ENCODE results near the gene PSMB5. TPM values are rescaled to one million over a fixed set of nuclear protein-coding genes. Genes with fewer than 3 reads are reported as not detected.

The PSMB5 gene
- total and polyA plus RNA-seq, 2 of the 13 experiments (the other 11 are each of a cell fraction or from before 2014, with no cell fraction given), result 705 to 871 TPM

DNA sequence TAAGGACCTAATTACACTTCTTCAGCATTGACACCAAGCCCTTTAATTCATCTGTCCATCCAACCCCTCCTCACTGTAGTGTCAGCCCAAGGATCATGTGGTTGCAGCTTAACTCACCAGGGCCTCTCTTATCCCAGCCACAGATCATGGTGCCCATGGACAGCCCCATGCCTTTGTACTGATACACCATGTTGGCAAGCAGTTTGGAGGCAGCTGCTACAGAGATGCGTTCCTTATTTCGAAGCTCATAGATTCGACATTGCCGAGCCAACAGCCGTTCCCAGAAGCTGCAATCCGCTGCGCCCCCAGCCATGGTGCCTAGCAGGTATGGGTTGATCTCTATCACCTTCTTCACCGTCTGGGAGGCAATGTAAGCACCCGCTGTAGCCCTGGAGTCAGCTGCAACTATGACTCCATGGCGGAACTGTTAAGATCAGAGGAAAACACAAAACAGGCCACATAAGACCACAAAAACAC is 1.4 kb downstream of the PSMB5 start (continued):
- TF ChIP-seq ZNF546 (CRISPR knock-in tag; conservative IDR thresholded peaks at IDR 0.05) (0 out of 2 replicates have a peak, but pooled peaks have one; percentile 36), ZNF430 (CRISPR knock-in tag; IDR thresholded peaks at IDR 0.05) (no peak), ZNF331 (CRISPR knock-in tag; IDR thresholded peaks at IDR 0.05) (0 out of 2 replicates have a peak, but pooled peaks have one; percentile 18), ZNF776 (CRISPR knock-in tag; IDR thresholded peaks at IDR 0.05) (no peak), AHR (CRISPR knock-in tag; IDR thresholded peaks at IDR 0.05) (peak; percentile 57; the same call in 1 of the 2 replicates), YEATS2 (CRISPR knock-in tag; IDR thresholded peaks at IDR 0.05; ENCODE audit: borderline replicate concordance) (peak; percentile 65; the same call in 1 of the 2 replicates), ZFX (CRISPR knock-in tag; IDR thresholded peaks at IDR 0.05; ENCODE audit: low read depth) (no peak), JUN (CRISPR knock-in tag; IDR thresholded peaks at IDR 0.05) (peak; percentile 46; the same call in 1 of the 2 replicates), ZFAT (CRISPR knock-in tag; conservative IDR thresholded peaks at IDR 0.05) (no peak), FOXO1 (CRISPR knock-in tag; IDR thresholded peaks at IDR 0.05) (0 out of 2 replicates have a peak, but pooled peaks have one; percentile 36), CBX5 (CRISPR knock-in tag; IDR thresholded peaks at IDR 0.05; ENCODE audit: borderline replicate concordance) (peak; percentile 55; the same call in 1 of the 2 replicates), SNAI1 (CRISPR knock-in tag; IDR thresholded peaks at IDR 0.05; ENCODE audit: borderline replicate concordance) (no peak), ZMYM4 (CRISPR knock-in tag; IDR thresholded peaks at IDR 0.05) (no peak), KMT2A (CRISPR knock-in tag; IDR thresholded peaks at IDR 0.05) (0 out of 2 replicates have a peak, but pooled peaks have one; percentile 42), CCDC6 (CRISPR knock-in tag; IDR thresholded peaks at IDR 0.05) (no peak), JUNB (CRISPR knock-in tag; IDR thresholded peaks at IDR 0.05; ENCODE audit: borderline replicate concordance) (no peak)
- TF ChIP-seq, protein P1, sequence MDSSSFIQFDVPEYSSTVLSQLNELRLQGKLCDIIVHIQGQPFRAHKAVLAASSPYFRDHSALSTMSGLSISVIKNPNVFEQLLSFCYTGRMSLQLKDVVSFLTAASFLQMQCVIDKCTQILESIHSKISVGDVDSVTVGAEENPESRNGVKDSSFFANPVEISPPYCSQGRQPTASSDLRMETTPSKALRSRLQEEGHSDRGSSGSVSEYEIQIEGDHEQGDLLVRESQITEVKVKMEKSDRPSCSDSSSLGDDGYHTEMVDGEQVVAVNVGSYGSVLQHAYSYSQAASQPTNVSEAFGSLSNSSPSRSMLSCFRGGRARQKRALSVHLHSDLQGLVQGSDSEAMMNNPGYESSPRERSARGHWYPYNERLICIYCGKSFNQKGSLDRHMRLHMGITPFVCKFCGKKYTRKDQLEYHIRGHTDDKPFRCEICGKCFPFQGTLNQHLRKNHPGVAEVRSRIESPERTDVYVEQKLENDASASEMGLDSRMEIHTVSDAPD (CRISPR knock-in tag; IDR thresholded peaks at IDR 0.05), result 0 out of 2 replicates have a peak, but pooled peaks have one; percentile 16
- TF ChIP-seq, protein P2, sequence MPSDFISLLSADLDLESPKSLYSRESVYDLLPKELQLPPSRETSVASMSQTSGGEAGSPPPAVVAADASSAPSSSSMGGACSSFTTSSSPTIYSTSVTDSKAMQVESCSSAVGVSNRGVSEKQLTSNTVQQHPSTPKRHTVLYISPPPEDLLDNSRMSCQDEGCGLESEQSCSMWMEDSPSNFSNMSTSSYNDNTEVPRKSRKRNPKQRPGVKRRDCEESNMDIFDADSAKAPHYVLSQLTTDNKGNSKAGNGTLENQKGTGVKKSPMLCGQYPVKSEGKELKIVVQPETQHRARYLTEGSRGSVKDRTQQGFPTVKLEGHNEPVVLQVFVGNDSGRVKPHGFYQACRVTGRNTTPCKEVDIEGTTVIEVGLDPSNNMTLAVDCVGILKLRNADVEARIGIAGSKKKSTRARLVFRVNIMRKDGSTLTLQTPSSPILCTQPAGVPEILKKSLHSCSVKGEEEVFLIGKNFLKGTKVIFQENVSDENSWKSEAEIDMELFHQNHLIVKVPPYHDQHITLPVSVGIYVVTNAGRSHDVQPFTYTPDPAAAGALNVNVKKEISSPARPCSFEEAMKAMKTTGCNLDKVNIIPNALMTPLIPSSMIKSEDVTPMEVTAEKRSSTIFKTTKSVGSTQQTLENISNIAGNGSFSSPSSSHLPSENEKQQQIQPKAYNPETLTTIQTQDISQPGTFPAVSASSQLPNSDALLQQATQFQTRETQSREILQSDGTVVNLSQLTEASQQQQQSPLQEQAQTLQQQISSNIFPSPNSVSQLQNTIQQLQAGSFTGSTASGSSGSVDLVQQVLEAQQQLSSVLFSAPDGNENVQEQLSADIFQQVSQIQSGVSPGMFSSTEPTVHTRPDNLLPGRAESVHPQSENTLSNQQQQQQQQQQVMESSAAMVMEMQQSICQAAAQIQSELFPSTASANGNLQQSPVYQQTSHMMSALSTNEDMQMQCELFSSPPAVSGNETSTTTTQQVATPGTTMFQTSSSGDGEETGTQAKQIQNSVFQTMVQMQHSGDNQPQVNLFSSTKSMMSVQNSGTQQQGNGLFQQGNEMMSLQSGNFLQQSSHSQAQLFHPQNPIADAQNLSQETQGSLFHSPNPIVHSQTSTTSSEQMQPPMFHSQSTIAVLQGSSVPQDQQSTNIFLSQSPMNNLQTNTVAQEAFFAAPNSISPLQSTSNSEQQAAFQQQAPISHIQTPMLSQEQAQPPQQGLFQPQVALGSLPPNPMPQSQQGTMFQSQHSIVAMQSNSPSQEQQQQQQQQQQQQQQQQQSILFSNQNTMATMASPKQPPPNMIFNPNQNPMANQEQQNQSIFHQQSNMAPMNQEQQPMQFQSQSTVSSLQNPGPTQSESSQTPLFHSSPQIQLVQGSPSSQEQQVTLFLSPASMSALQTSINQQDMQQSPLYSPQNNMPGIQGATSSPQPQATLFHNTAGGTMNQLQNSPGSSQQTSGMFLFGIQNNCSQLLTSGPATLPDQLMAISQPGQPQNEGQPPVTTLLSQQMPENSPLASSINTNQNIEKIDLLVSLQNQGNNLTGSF (CRISPR knock-in tag; IDR thresholded peaks at IDR 0.05), result no peak
- TF ChIP-seq, protein P3, sequence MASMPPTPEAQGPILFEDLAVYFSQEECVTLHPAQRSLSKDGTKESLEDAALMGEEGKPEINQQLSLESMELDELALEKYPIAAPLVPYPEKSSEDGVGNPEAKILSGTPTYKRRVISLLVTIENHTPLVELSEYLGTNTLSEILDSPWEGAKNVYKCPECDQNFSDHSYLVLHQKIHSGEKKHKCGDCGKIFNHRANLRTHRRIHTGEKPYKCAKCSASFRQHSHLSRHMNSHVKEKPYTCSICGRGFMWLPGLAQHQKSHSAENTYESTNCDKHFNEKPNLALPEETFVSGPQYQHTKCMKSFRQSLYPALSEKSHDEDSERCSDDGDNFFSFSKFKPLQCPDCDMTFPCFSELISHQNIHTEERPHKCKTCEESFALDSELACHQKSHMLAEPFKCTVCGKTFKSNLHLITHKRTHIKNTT (CRISPR knock-in tag; IDR thresholded peaks at IDR 0.05), result no peak
